NOMO-1 (cell line): ENCODE data around the gene CARD10.
A peak's percentile ranks its signal among the peaks of the same experiment; 100 is the strongest.

Experiments
- DNase-seq, 2 experiments: peaks; one replicate each; lab custom pipeline; 2025; ENCODE audit not compliant: unreplicated experiment in 2 of 2; lab: John Stamatoyannopoulos, UW

The CARD10 gene

DNA sequence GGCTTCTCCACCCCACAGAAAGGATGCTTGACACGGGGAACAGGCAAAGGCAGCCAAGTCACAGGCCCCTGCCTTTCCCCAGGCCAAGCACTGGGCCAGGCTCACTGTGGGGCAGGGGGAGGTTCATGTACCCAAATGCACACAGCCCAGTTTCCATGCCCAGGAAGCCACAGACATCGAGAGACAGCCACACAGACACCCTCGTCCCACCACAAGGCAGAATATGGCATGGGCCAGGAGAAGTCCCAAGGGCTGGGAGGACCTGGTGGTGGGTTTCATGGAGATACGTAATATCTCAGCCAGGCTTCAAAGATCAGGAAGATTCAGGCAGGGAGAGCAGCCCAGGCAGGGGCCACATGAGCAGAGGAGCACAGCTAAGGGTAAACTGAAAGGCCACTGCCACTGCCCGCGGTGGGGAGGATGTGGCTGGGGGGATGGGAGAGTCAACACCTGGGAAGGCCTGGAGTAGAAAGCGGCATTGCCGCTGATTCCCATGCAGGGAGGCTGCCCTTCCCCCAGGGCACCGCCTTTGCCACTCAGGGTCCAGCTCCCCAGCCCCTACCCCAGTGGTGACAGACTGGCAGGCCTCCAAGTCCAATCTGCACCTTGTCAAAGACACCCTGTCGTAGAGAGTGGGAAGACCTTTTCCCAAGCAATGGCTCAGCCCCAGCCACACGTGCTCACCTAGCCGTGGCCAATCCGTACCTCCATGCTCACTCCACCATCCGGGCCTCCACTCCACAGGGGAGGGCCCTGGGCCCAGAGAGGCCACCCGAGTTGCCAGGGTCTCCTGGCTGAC is 30.7 kb downstream of the CARD10 start:
- no peak for DNase-seq

DNA sequence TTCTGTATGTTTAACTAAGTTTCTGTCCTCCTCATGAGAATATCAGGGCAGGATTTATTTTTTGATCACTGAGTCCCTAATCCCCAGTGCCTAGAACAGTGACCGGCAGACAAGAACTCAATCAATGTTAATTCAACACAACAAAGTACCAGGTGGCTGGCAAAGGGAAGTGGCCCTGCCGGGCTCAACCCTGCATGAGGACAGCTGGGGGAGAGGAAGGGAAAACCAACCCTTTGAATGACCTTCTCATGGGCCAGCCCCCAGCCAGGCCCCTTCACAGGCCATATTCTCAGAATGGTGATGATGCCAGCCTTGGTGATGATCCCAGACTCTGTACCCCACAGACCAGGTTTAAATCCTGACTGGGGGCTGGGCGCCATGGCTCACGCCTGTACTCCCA is 31.6 kb downstream of the CARD10 start:
- DNase-seq = no peak

DNA sequence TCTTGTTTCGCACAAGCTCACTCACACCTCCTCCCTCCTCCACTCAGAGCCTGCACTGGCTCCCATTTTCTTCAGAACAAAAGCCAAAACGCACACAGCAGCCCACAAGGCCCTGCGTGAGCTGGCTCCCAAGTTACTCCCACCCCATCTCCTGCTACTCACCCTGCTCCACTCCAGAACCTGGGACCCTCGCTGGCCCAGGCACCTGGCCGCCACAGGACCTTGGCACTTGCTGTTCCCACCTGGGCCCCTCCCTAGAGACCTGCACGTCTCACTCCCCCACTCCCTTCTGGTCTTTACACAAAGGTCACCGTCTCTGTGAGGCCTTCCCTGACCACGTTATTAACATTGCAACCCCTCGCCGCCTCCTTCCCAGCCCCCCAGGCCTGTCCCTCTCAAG is 32.1 kb downstream of the CARD10 start:
- no peak for DNase-seq

DNA sequence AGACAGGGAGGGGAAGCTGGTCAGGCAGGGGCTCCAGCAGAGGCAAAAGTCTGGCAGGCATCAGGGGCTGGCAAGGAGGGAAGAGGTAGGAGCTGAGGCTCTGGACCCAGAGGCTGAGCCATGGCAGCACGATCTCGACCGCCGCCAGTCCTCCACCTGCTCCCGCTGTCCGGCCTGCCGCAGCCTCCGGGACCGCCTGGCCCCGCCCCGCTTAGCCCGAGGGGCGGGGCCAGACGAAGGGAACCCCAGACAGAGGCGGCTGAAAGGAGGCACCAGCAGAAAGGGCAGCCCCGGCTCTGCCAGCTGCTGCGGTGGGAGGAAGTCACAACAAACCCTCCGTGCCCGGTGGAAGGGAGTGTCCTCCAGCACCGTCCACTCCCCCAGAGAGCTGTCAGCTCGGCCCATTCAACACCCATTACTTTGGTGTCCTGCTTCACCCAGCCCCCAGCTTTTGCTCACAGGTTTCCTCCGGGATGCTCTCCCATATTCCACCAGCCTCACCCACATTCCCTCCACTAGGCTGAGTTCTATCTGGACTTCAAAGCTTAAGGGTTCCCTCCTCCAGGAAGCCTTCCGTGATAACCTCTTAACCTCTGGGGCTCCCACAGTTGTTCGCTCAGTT is 32.9 kb downstream of the CARD10 start, which contains the start of gene MFNG:
Gene MFNG, minus strand, starts transcription at position 161 of the 622 bp plus-strand sequence. CDS start 207 bp downstream, outside the sequence.
- DNase-seq = peak; percentile 92 to 96

DNA sequence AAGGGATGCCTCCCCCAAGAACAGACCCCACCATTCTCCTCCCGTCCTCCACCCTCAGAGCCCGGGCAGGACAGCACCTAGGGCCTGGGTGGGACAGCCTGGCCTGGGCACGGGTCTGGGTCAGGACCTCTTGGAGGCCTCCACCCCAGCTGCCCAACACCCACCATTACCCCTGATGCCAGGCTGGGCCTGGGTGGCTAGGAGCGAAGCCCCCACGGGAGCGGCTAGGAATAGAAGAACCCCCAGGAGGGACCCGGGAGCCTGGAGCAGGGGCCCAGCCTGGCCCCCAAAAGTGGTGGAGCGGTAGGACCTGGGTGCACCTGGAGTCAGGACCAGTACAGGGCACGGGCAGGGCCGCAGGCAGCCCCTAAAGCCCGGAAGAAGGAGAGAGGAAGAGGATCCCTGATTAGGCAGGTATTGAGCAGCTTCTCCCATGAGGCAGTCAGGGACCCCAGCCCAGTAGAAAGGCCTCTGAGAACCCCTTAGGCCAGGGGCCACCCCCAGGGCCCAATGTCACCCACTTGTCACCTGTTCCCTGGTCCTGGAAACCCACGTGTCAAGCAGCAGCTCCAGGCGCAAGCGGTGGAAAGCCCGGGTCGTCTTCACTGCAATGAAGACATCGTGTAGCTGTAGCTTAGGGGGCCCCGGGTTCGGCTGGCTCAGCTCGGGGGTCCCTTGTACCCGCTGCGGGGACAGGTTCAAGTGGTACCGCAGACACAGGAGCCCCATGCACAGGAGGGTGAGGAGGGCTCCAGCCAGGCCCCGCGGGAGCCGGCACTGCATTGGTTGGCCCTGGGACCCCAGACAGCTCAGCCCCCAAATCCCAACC is 33.6 kb downstream of the CARD10 start:
- no peak for DNase-seq

- DNase-seq = peak; percentile 82 to 90
These were observed 34.5 kb downstream of the CARD10 start for GRCh38 chr22:37484480-37485394.

DNA sequence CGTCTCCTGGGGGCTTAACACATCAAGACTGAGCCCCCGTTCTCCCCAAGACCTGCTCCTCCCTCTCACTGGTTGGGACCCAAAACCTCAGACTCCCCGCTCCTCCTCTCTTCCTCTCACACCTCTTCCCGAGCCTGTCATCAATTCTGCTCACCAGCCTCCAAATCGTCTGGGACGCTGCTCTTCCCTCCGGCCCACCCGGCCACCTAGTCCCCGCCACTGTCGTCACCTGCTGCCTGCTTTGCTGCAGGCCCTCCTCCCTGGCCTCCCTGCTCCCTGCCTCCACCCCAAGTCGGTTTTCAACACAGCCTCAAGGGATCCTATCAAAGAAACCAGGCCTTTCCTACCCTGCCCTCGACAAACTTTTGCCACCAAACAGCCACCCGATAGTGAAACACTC is 36.2 kb downstream of the CARD10 start:
- no peak for DNase-seq

DNA sequence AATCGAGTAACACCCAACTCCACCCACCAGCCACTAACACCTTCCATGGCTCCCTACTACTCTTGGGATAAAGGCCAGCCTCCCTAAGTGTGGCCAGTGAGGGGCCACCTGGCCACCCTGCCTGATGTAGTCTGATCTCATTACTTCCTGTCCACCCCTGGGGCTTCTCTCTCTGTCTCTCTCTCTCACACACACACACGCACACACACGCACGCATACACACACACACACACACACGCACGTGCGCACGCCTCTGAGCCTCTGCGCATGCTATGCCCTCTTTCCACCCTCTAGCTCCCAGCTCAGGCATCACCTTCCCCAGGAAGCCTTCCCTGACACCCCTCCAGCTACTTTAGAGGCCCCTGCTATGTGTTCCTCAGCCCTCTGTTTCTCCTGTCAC is 37.0 kb downstream of the CARD10 start:
- DNase-seq = no peak

GRCh38 chr22:37481347-37481907 is 37.8 kb downstream of the CARD10 start:
- no peak for DNase-seq

- no peak for DNase-seq
These were observed 38.5 kb downstream of the CARD10 start for GRCh38 chr22:37480387-37481346.

- DNase-seq = no peak
These were observed 40.0 kb downstream of the CARD10 start for GRCh38 chr22:37479196-37479595.

- DNase-seq = no peak
These were observed 42.6 kb downstream of the CARD10 start for GRCh38 chr22:37476389-37477329.

GRCh38 chr22:37474447-37475090 is 44.6 kb downstream of the CARD10 start:
- no peak for DNase-seq

- no peak for DNase-seq
These were observed 45.7 kb downstream of the CARD10 start for GRCh38 chr22:37473437-37473946.

- no peak for DNase-seq
These were observed 46.7 kb downstream of the CARD10 start for GRCh38 chr22:37472418-37473006.

DNA sequence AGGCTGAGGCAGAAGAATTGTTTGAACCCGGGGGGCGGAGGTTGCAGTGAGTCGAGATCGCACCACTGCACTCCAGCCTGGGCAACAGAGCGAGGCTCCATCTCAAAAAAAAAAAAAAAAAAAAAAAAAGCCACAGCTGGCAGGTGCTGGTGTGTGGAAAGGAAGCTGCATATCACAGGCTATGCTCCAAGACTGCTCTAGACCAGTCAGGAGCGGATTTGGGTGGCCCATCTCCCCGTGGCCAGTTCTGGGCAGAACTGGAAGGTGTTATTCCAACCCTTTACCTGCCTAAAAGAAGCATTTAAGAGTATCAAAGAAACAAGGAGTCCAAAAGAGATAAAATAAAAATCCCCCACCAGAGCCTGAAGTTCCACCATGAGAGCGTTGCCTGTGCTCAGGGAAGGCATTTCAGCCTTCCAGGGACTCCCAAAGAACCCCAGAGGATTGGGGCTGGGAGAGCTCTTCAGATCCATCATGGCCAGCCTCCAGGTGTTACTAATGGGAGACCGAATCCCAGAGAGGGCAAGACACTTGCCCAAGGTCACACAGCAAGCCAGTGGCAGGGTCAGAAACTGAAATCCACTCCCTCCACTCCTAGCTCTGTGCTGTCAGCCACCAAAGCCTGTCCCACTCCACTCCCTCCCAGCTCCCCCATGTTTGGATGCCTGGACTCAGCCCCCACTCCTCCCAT is 47.3 kb downstream of the CARD10 start:
- DNase-seq = no peak
